IMR-90 (cell line): Measurements from ENCODE around the gene PIP4K2A.

Source experiments
- MAFK ChIP-seq: IDR thresholded peaks from 2 replicates; pipeline ENCODE4 v1.6.1; 2012; ENCODE audit warnings: low read depth, low read length, improper control_type of control experiment
- RFX5 ChIP-seq: IDR thresholded peaks from 2 replicates; pipeline ENCODE4 v1.8.0; 2012; ENCODE audit warnings: low read depth, mild to moderate bottlenecking, low read length, moderate library complexity
- SMC3 ChIP-seq: fragments of 150-350 bp; IDR thresholded peaks from 2 replicates; pipeline ENCODE4 v1.6.1; 2016; ENCODE audit warnings: low read depth, mild to moderate bottlenecking, antibody characterized with exemption, low read length, moderate library complexity
- USF2 ChIP-seq: fragments of 150-350 bp; IDR thresholded peaks from 2 replicates; pipeline ENCODE4 v1.6.1; 2017; ENCODE audit warnings: mild to moderate bottlenecking, antibody characterized with exemption, low read length, low read depth
- TF ChIP-seq, protein P1 (sequence below): conservative IDR thresholded peaks from 2 replicates; pipeline ENCODE4 v1.5.1; 2012; ENCODE audit warnings: mild to moderate bottlenecking, low read depth, low read length, improper control_type of control experiment

DNA sequence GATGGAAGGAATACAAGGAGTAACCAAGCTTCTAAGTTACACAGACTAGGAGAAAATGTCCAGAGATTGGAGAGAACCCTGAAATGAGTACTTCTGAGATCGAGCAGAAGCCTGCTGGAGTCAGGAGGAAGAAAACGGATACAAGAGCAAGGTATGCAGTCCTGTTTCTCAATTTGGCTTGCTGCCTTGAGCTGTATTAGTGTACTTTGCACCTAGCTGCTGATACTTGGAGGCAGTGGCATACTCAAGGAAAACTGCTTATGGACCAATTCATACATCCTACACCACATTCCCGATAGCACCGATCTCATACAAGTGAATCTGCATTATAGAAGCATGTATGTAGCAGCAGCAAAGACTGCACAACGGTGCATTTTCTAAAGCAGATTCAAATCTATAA lies 14.4 kb downstream of the PIP4K2A start:
- TF ChIP-seq, protein P1, sequence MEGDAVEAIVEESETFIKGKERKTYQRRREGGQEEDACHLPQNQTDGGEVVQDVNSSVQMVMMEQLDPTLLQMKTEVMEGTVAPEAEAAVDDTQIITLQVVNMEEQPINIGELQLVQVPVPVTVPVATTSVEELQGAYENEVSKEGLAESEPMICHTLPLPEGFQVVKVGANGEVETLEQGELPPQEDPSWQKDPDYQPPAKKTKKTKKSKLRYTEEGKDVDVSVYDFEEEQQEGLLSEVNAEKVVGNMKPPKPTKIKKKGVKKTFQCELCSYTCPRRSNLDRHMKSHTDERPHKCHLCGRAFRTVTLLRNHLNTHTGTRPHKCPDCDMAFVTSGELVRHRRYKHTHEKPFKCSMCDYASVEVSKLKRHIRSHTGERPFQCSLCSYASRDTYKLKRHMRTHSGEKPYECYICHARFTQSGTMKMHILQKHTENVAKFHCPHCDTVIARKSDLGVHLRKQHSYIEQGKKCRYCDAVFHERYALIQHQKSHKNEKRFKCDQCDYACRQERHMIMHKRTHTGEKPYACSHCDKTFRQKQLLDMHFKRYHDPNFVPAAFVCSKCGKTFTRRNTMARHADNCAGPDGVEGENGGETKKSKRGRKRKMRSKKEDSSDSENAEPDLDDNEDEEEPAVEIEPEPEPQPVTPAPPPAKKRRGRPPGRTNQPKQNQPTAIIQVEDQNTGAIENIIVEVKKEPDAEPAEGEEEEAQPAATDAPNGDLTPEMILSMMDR, result no peak
- no peak for TF ChIP-seq SMC3
- TF ChIP-seq USF2, result no peak
- no peak for TF ChIP-seq MAFK
- TF ChIP-seq RFX5, result no peak
